BE2C (cell line): ENCODE measurements around the gene SPTY2D1.
"Not testable (repeated sequence)": the region's sequence is repeated elsewhere in the genome, so short reads cannot be mapped to it uniquely, and the experiment has no call there.

Experiments used
- DNase-seq: peaks from one replicate; pipeline ENCODE4 v3.0.0-alpha.2; 2020
- H3K27me3 ChIP-seq: fragments of 250-450 bp; sonication (Bioruptor Pico); 2 replicates; pipeline ENCODE4 v1.5.1; 2020; ENCODE audit warnings: mild to moderate bottlenecking
- H3K36me3 ChIP-seq: fragments of 250-450 bp; sonication (Bioruptor Pico); 2 replicates; pipeline ENCODE4 v1.5.1; 2020; ENCODE audit warnings: mild to moderate bottlenecking
- H3K4me1 ChIP-seq: fragments of 250-450 bp; sonication (Bioruptor Pico); 2 replicates; pipeline ENCODE4 v1.5.1; 2020
- H3K4me3 ChIP-seq: 2 replicates; pipeline ENCODE4 v1.5.1; 2011; ENCODE audit warnings: low read depth, low read length
- H3K9me3 ChIP-seq: fragments of 250-450 bp; sonication (Bioruptor Pico); 2 replicates; pipeline ENCODE4 v1.5.1; 2020
- CTCF ChIP-seq: IDR thresholded peaks from 2 replicates; pipeline ENCODE4 v1.5.1; 2012; ENCODE audit warnings: mild to moderate bottlenecking, low read depth, low read length

SPTY2D1 gene

GRCh38 chr11:18671246-18671645 lies 37.1 kb upstream of the SPTY2D1 start:
- Histone ChIP-seq H3K27me3 (no peaks in the 10 kb centered on the region), H3K4me1 (no peaks in the 10 kb centered on the region), H3K4me3 (no peak overlapping the region), H3K9me3 (no peaks in the 10 kb centered on the region), H3K36me3 (no peaks in the 10 kb centered on the region)
- no peak for DNase-seq
- no peak for TF ChIP-seq CTCF

- H3K4me1 ChIP-seq = no peaks in the 10 kb centered on the region
- DNase-seq = no peak
- no peak for TF ChIP-seq CTCF
Observed at GRCh38 chr11:18669711-18670110, 35.6 kb upstream of the SPTY2D1 start.

GRCh38 chr11:18669219-18669596 lies 35.1 kb upstream of the SPTY2D1 start:
- TF ChIP-seq CTCF = no peak
- no peaks in the 10 kb centered on the region for H3K36me3 ChIP-seq
- no peak overlapping the region for H3K4me3 ChIP-seq
- no peak for DNase-seq
- H3K4me1 ChIP-seq = no peaks in the 10 kb centered on the region
- no peaks in the 10 kb centered on the region for H3K27me3 ChIP-seq
- no peaks in the 10 kb centered on the region for H3K9me3 ChIP-seq

More at GRCh38 chr11:18669711-18670110, 35.6 kb upstream of the SPTY2D1 start:
- H3K9me3 ChIP-seq = no peaks in the 10 kb centered on the region
- no peak overlapping the region for H3K4me3 ChIP-seq
- no peaks in the 10 kb centered on the region for H3K27me3 ChIP-seq
- no peaks in the 10 kb centered on the region for H3K36me3 ChIP-seq

GRCh38 chr11:18668131-18668530 lies 34.0 kb upstream of the SPTY2D1 start:
- Histone ChIP-seq H3K27me3 (no peaks in the 10 kb centered on the region), H3K9me3 (no peaks in the 10 kb centered on the region), H3K4me1 (no peaks in the 10 kb centered on the region), H3K36me3 (no peaks in the 10 kb centered on the region), H3K4me3 (no peak overlapping the region)
- no peak for TF ChIP-seq CTCF
- DNase-seq = no peak

GRCh38 chr11:18665353-18665872 lies 31.3 kb upstream of the SPTY2D1 start:
- H3K4me1 ChIP-seq, H3K27me3 ChIP-seq, H3K36me3 ChIP-seq, DNase-seq, H3K9me3 ChIP-seq, H3K4me3 ChIP-seq: not testable (repeated sequence)

- Histone ChIP-seq H3K4me3 (no peak overlapping the region), H3K9me3 (no peaks in the 10 kb centered on the region), H3K4me1 (no peaks in the 10 kb centered on the region), H3K27me3 (no peaks in the 10 kb centered on the region), H3K36me3 (no peaks in the 10 kb centered on the region)
- no peak for DNase-seq
- no peak for TF ChIP-seq CTCF
Observed at GRCh38 chr11:18657673-18658072, 23.5 kb upstream of the SPTY2D1 start.
